ENCODE data around the gene SH3TC2.

Gene SH3TC2

DNA sequence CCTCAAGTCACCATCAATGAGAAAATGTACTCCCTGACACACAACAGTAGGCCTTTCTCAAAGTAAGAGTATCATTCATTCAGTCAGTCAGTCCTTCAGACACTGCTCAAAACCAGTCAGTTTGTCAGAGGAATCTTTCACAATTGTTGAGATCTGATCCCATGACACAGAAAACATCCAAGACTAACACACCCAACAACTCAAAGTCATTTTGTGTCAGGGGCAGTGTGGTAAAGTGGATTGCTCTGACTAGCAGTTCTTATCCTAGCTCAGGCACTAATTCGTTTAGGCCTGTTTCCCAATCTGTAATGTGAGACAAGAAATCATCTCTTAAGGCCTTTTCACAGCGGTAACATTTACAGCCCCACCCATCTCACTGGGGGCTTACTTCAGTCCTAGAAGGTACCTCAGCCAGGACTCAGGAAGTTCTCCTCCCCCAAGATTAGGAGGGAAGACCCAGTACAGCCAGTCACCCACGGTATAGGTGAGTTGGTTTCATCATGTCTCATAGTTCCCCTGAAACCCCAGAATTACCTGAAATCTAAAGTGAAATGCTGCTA is 31.9 kb downstream of the SH3TC2 start:
- TF ChIP-seq, protein P1, sequence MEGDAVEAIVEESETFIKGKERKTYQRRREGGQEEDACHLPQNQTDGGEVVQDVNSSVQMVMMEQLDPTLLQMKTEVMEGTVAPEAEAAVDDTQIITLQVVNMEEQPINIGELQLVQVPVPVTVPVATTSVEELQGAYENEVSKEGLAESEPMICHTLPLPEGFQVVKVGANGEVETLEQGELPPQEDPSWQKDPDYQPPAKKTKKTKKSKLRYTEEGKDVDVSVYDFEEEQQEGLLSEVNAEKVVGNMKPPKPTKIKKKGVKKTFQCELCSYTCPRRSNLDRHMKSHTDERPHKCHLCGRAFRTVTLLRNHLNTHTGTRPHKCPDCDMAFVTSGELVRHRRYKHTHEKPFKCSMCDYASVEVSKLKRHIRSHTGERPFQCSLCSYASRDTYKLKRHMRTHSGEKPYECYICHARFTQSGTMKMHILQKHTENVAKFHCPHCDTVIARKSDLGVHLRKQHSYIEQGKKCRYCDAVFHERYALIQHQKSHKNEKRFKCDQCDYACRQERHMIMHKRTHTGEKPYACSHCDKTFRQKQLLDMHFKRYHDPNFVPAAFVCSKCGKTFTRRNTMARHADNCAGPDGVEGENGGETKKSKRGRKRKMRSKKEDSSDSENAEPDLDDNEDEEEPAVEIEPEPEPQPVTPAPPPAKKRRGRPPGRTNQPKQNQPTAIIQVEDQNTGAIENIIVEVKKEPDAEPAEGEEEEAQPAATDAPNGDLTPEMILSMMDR (conservative IDR thresholded peaks at IDR 0.05): no peak
- TF ChIP-seq ZFX (IDR thresholded peaks at IDR 0.05): no peak
- H3K27ac ChIP-seq: no peak overlapping the region; the same call in 1 of the 2 replicates

- H3K27ac ChIP-seq: peak overlapping the region; percentile 27
- TF ChIP-seq, protein P1 (conservative IDR thresholded peaks at IDR 0.05): no peak
- no peak for TF ChIP-seq ZFX (IDR thresholded peaks at IDR 0.05)
These were observed 32.5 kb downstream of the SH3TC2 start for GRCh38 chr5:149030392-149030791.

GRCh38 chr5:149028984-149029383 is 33.9 kb downstream of the SH3TC2 start:
- TF ChIP-seq, protein P1 (conservative IDR thresholded peaks at IDR 0.05): no peak
- no peak for TF ChIP-seq ZFX (IDR thresholded peaks at IDR 0.05)

GRCh38 chr5:149028161-149028560 is 34.7 kb downstream of the SH3TC2 start:
- peak overlapping the region; percentile 27 for H3K27ac ChIP-seq
- 0 out of 2 replicates have a peak, but pooled peaks have one; percentile 3 for TF ChIP-seq ZFX (IDR thresholded peaks at IDR 0.05)
- TF ChIP-seq, protein P1 (conservative IDR thresholded peaks at IDR 0.05): no peak

More at GRCh38 chr5:149028984-149029383, 33.9 kb downstream of the SH3TC2 start:
- H3K27ac ChIP-seq: peak overlapping the region; percentile 27

- peak overlapping the region; percentile 27 for H3K27ac ChIP-seq
- TF ChIP-seq, protein P1 (conservative IDR thresholded peaks at IDR 0.05): no peak
- TF ChIP-seq ZFX (IDR thresholded peaks at IDR 0.05): 0 out of 2 replicates have a peak, but pooled peaks have one; percentile 17
These were observed 35.2 kb downstream of the SH3TC2 start for GRCh38 chr5:149027636-149028035.

- TF ChIP-seq, protein P1 (conservative IDR thresholded peaks at IDR 0.05): no peak
- TF ChIP-seq ZFX (IDR thresholded peaks at IDR 0.05): no peak
- H3K27ac ChIP-seq: peak overlapping the region; percentile 90
These were observed 37.9 kb downstream of the SH3TC2 start for GRCh38 chr5:149024943-149025342.

DNA sequence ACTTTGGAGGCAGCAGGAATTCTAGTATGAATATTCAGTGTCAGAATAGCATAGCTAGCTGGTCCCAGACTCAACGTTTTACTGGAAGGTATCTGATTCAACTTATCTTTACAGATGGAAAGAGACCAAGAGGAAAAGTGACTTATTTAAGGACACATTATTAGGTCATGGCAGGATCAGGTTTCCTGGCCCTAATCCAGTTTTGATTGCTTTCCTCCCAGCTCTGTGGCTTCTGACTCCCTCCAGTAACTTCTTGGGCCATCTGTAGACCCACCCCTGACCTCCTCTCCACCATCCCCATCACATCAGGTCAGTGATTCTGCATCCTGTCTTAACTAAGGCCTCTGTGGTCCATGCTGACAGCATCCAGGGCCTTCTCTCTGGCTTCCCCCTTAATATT is 38.4 kb downstream of the SH3TC2 start:
- H3K27ac ChIP-seq: peak overlapping the region; percentile 90
- TF ChIP-seq, protein P1 (conservative IDR thresholded peaks at IDR 0.05): no peak
- TF ChIP-seq ZFX (IDR thresholded peaks at IDR 0.05): no peak

Measured in C4-2B (cell line).